Umbilical cord (tissue), 2 donors: ENCODE measurements around the gene TMEM259. TPM values are rescaled to one million over a fixed set of nuclear protein-coding genes. Genes with fewer than 3 reads are reported as not detected.
A peak's percentile ranks its signal among the peaks of the same experiment; 100 is the strongest.

Experiments
- DNase-seq: peaks from one replicate; pipeline ENCODE4 v3.0.0-alpha.2; 2015; ENCODE audit warnings: low spot score
- total RNA-seq: library from RNA; depleted of rRNA; stranded (reverse); fragments of >200 nt; gene quantifications from one replicate; pipeline ENCODE4 v1.2.3, GENCODE V29; 2014; ENCODE audit warnings: low replicate concordance; ENCODE audit not compliant: insufficient read depth

Gene TMEM259
- total RNA-seq, 1 donor from 2014 or later = 54.4 TPM

DNA sequence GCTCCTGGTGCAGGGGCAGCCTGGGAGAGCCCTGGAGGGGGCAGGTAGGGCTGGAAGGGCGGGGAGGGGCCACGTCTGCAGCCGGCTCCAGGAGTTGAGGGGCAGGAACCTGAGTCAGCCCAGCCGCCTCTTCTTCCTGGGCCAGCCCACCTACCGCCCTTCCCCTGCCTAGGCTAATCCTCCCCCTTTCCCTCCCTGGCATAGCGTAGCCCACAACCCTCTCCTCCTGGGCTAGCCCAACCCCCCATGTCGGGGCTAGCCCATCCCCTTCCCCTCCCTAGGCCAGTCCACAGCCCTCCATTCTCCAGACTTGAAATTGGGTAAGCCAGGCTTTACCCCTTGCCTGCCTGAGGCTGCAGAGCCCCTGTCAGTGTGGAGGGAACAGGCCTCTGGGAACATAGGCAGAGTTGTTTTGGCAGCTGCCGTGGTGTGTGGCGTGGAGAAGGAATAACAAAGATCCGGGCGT lies 57.4 kb downstream of the TMEM259 start:
- DNase-seq = peak; percentile 49

DNA sequence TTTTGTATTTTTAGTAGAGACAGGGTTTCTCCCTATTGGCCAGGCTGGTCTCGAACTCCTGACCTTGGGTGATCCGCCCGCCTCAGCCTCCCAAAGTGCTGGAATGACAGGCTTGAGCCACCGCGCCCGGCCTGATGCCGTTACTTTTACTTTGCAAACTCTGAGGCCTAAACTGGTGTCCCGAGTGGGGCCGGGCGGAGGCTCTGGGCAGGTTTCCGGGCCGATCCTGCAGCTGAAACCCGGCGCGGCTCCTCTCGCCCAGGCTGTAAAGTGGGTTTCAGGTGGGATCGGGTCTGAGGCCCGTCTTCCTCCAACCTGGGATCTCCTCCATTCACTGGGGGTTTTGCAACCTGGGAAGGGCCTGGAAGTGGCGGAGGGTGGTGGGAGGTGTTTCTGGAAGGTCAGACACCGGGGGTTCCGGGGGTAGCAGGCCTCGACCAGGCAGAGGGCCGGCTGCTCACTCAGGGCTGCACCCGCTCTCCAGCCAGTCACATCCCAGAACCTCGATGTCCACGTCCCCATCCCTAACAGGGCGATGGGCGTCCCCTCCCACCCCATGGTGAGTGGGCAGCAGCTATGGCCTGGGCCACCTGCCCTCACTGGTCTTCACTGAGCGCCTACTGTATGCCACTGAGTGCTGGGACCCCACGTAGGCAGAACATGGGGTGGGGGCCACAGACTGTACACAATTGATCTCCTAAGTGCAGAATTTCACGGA lies 58.1 kb downstream of the TMEM259 start:
- no peak for DNase-seq

DNA sequence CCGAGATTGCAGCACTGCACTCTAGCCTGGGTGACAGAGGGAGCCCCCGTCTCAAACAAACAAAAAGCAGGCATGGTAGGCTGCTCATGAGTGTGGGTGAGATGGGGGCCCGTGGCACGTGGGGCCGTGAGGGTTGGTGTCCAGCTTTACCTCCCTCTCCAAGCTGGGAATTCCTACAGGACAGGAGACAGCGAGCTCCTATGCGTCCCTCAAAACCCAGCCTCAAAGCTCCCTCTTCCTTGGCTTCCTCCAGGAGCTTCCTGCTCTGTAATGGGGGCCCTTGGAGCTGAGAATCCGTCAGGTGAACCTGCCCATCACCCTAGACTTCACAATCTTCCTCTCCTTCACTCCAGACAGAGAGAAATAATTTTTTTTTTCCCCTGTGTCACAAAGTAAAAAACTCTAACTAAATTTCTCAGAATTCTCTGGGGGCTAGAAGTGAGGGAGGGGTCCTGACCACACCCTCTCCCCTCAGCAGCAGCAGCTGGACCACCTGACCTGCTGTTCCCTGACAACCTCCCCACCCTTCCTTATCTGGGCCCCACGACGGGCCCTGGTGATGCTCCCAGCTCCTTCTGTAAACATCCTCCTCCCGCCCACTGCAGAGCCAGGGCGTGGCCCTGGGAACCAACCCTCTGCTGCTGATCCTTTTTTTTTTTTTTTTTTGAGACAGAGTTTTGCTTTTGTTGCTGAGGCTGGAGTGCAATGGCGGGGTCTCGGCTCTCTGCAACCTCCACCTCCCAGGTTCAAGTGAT lies 58.9 kb downstream of the TMEM259 start:
- peak; percentile 86 for DNase-seq

DNA sequence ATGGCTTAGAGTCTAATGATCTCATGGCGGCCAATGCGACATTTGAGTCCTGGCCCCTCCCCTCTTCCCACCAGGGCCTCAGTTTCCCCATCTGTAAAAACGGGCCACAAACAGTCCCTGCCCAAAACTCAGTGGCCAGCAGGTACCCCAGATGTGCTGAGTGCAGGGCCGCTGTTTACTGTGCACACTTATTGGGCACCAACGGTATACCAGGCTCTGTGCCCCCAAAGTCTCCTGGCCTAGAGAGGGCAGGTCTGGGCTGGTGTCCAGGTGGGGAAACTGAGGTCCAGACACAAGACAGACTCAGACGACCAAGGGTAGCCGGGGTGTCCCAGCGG lies 60.4 kb downstream of the TMEM259 start:
- no peak for DNase-seq

DNA sequence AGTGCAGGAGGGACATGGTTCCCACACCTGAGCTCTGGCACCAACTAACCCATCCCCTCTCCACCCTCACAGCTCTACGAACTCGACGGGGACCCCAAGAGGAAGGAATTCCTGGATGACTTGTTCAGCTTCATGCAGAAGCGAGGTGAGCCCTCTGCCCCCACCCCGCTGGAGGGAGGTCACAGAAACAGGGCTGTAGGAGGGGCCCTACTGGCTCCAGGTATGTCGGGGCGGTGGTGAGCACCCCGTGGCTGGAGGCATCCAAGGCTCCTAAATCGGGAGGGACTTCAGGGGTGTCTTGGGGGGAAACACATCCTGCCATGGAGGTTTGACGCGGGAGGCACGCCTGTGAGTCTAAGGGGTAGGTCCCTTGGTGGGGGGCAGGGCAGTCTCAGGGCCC lies 60.9 kb downstream of the TMEM259 start:
- DNase-seq = no peak

Other genes starting within 250 kb of the TMEM259 start
- gene PTBP1, start 223.7 kb downstream of the TMEM259 start, total RNA-seq = 82.8 TPM
- not detected for gene PLPPR3, start 199.2 kb downstream of the TMEM259 start, total RNA-seq
- not detected for gene AZU1, start 193.3 kb downstream of the TMEM259 start, total RNA-seq
- gene PRTN3, start 180.1 kb downstream of the TMEM259 start, total RNA-seq = not detected
- gene ELANE, start 168.8 kb downstream of the TMEM259 start, total RNA-seq = not detected
- 35.2 TPM for gene CFD, start 161.5 kb downstream of the TMEM259 start, total RNA-seq
- gene MED16, start 127.9 kb downstream of the TMEM259 start, total RNA-seq = 36.1 TPM
- not detected for gene RNU6-9, start 127.6 kb downstream of the TMEM259 start, total RNA-seq
- gene R3HDM4, start 107.9 kb downstream of the TMEM259 start, total RNA-seq = 44.3 TPM
- gene KISS1R, start 103.8 kb downstream of the TMEM259 start, total RNA-seq = not detected
- gene ARID3A, start 95.1 kb downstream of the TMEM259 start, total RNA-seq = 37.1 TPM
- 67.9 TPM for gene WDR18, start 36.8 kb downstream of the TMEM259 start, total RNA-seq
- gene GRIN3B, start 20.7 kb downstream of the TMEM259 start, total RNA-seq = not detected
- not detected for gene RNU6-2, start 399 bp upstream of the TMEM259 start, total RNA-seq
- 120 TPM for gene CNN2, start 5.5 kb upstream of the TMEM259 start, total RNA-seq
- 2.2 TPM for gene ABCA7, start 19.0 kb upstream of the TMEM259 start, total RNA-seq
- 15.6 TPM for gene ARHGAP45, start 46.0 kb upstream of the TMEM259 start, total RNA-seq
- gene POLR2E, start 74.3 kb upstream of the TMEM259 start, total RNA-seq = 42.6 TPM
- gene GPX4, start 82.9 kb upstream of the TMEM259 start, total RNA-seq = 169 TPM
- gene SBNO2, start 153.1 kb upstream of the TMEM259 start, total RNA-seq = 21.7 TPM
- 60.4 TPM for gene STK11, start 184.7 kb upstream of the TMEM259 start, total RNA-seq
- gene CBARP, start 216.9 kb upstream of the TMEM259 start, total RNA-seq = not detected
- 24.8 TPM for gene ATP5F1D, start 220.6 kb upstream of the TMEM259 start, total RNA-seq
- 16.6 TPM for gene MIDN, start 227.5 kb upstream of the TMEM259 start, total RNA-seq
- gene CIRBP, start 248.2 kb upstream of the TMEM259 start, total RNA-seq = 319 TPM